ENCODE data around the gene PRDM11. TPM values are rescaled to one million over a fixed set of nuclear protein-coding genes. Genes with fewer than 3 reads are reported as not detected.

Gene PRDM11
- total and polyA plus RNA-seq, 2 of the 8 experiments (the other 6 are each of a cell fraction or from before 2014, with no cell fraction given), result 3.6 to 11.7 TPM

DNA sequence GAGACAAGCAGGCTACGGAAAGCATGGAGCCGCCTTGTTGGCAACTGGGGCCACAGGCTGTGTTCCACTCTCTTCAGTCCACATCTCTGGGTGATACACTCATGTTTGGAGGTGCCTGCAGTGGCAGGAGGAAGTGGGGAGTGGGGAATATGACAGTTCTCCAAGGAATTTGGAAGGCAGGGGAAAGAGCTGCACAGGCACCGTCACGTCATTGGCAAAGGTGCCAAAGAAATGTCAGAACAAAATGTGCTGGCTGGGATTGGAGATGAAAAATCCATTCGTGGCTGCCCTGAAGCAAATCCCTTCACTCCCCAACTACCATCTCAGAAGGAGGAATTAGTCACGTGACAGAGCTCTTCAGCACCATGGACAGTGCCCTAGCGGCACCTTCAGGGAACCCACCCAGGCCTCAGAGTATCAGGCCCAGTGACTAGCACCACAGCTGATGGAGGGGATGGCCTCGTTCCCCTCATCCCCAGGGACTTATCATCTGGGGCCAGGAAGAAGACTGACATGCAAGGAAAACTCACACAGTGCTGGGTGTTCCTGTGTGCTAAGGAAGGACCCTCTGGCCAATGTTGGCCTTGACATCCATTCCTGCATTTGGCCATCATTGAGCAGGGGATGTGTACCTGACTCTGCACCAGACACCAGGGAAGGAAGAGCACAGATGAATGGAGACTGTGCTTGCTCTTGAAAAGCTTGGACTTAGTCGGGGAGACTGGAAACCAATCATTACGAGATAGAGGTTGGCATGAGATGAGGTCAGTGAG lies 48.5 kb upstream of the PRDM11 start (continued):
- TF ChIP-seq RAD21 (IDR thresholded peaks at IDR 0.05 in 1 of 2, conservative IDR thresholded peaks at IDR 0.05 in 1 of 2; ENCODE audit: low read depth in 2 of 2, low read length in 2 of 2), result peak; percentile 28 to 29; a peak in 2 of 4 replicates
- peak; percentile 96 to 98 for TF ChIP-seq SIN3A (conservative IDR thresholded peaks at IDR 0.05 in 1 of 2, IDR thresholded peaks at IDR 0.05 in 1 of 2; ENCODE audit: low read depth in 1 of 2, low read length in 2 of 2)
- no peak for TF ChIP-seq SRF (IDR thresholded peaks at IDR 0.05; ENCODE audit: low read depth, low read length)
- TF ChIP-seq JUN (IDR thresholded peaks at IDR 0.05; ENCODE audit: low read depth, low read length), result no peak
- TF ChIP-seq KDM1A (IDR thresholded peaks at IDR 0.05; ENCODE audit: borderline replicate concordance, low read length), result no peak
- no peak for TF ChIP-seq TEAD4 (IDR thresholded peaks at IDR 0.05; ENCODE audit: low read depth, low read length)
- TF ChIP-seq, protein P1, sequence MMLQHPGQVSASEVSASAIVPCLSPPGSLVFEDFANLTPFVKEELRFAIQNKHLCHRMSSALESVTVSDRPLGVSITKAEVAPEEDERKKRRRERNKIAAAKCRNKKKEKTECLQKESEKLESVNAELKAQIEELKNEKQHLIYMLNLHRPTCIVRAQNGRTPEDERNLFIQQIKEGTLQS (IDR thresholded peaks at IDR 0.05; ENCODE audit: insufficient read depth, low read depth, low read length), result peak; percentile 65
- TF ChIP-seq CBX8 (IDR thresholded peaks at IDR 0.05; ENCODE audit: borderline replicate concordance, low read depth, low read length), result no peak
- TF ChIP-seq SUZ12 (IDR thresholded peaks at IDR 0.05; ENCODE audit: low read length), result no peak

All from H1 (cell line).